ENCODE results near the gene FCRL2. TPM values are rescaled to one million over a fixed set of nuclear protein-coding genes. Genes with fewer than 3 reads are reported as not detected.

Gene FCRL2
- polyA plus RNA-seq, 3 donors = 0.65 TPM; not detected in 2

GRCh38 chr1:157771661-157772425, 5.1 kb downstream of the FCRL2 start:
- Histone ChIP-seq H3K27me3 (ENCODE audit: control insufficient read depth in 2 of 2, insufficient read depth in 2 of 2, low read length in 2 of 2) (peaks cover 4 to 9% of the 10 kb centered on the region in 2 donors), H3K9me3 (replicated peaks in 1 of 2; ENCODE audit: control insufficient read depth in 1 of 2, insufficient read depth in 1 of 2, low read length in 2 of 2) (no peaks in the 10 kb centered on the region), H3K79me2 (ENCODE audit: insufficient read depth, low read length) (no peaks in the 10 kb centered on the region), H3K9ac (ENCODE audit: insufficient read depth, low read length, poor library complexity, severe bottlenecking) (no peak overlapping the region), H3K4me1 (ENCODE audit: control insufficient read depth in 1 of 2, insufficient read depth in 2 of 2, low read length in 2 of 2) (peaks cover 6 to 23% of the 10 kb centered on the region in 2 donors), H3K4me2 (replicated peaks; ENCODE audit: extremely low read depth, low read length, poor library complexity, severe bottlenecking) (no peak overlapping the region), H2AFZ (ENCODE audit: insufficient read depth, low read depth, low read length, poor library complexity, severe bottlenecking) (no peak overlapping the region), H3K4me3 (replicated peaks in 1 of 3; ENCODE audit: low read depth in 2 of 3, low read length in 3 of 3) (no peak overlapping the region), H3K27ac (ENCODE audit: low read depth in 1 of 2, low read length in 2 of 2) (no peak overlapping the region), H4K20me1 (ENCODE audit: insufficient read depth, low read length) (no peaks in the 10 kb centered on the region), H3K36me3 (replicated peaks in 1 of 2; ENCODE audit: control insufficient read depth in 1 of 2, insufficient read depth in 2 of 2, low read length in 2 of 2) (no peaks in the 10 kb centered on the region)
- peaks cover 6 to 31% (median 14%) of the 10 kb centered on the region in 3 donors for H3K27me3 Mint-ChIP-seq (ENCODE audit: low read depth in 3 of 3)
- no CpG with 5 or more reads among the region's 8 CpGs for WGBS (ENCODE audit: insufficient coverage)
- H3K4me1 Mint-ChIP-seq = peaks cover 23% of the 10 kb centered on the region
- no peak for TF ChIP-seq CTCF (IDR thresholded peaks at IDR 0.05)
- peaks cover 0 to 2% of the 10 kb centered on the region in 2 donors for H3K36me3 Mint-ChIP-seq
- peaks cover 0 to 2% (median 0%) of the 10 kb centered on the region in 7 donors for H3K9me3 Mint-ChIP-seq
- peak in 2 of 3 donors; percentile 16 to 26 for DNase-seq
- peak overlapping the region in 1 of 2 donors; percentile 36 for H3K4me3 Mint-ChIP-seq
- intact Hi-C loops (cut with micrococcal nuclease) = loop anchor here in 1 of 2 donors (2.0 kb wide), 1 partner anchor 19 kb away; no protein-coding TSS in a partner anchor
- peak overlapping the region in 2 of 7 donors; percentile 14 to 81 for H3K27ac Mint-ChIP-seq

- no peak overlapping the region for H2AFZ ChIP-seq (ENCODE audit: insufficient read depth, low read depth, low read length, poor library complexity, severe bottlenecking)
- H3K27me3 ChIP-seq (ENCODE audit: control insufficient read depth in 2 of 2, insufficient read depth in 2 of 2, low read length in 2 of 2) = peaks cover 4 to 9% of the 10 kb centered on the region in 2 donors
- no peak overlapping the region for H3K4me2 ChIP-seq (replicated peaks; ENCODE audit: extremely low read depth, low read length, poor library complexity, severe bottlenecking)
- intact Hi-C loops (cut with micrococcal nuclease) = loop anchor here in 1 of 2 donors (2.0 kb wide), 1 partner anchor 18 kb away; no protein-coding TSS in a partner anchor
- H3K4me3 ChIP-seq (replicated peaks in 1 of 3; ENCODE audit: low read depth in 2 of 3, low read length in 3 of 3) = no peak overlapping the region
- Mint-ChIP-seq H3K9me3 (peaks cover 0 to 2% (median 0%) of the 10 kb centered on the region in 7 donors), H3K27ac (no peak overlapping the region), H3K4me1 (peaks cover 20% of the 10 kb centered on the region), H3K27me3 (ENCODE audit: low read depth in 3 of 3) (peaks cover 6 to 25% (median 14%) of the 10 kb centered on the region in 3 donors), H3K4me3 (no peak overlapping the region), H3K36me3 (peaks cover 0 to 2% of the 10 kb centered on the region in 2 donors)
- no peak overlapping the region for H3K9ac ChIP-seq (ENCODE audit: insufficient read depth, low read length, poor library complexity, severe bottlenecking)
- H4K20me1 ChIP-seq (ENCODE audit: insufficient read depth, low read length) = no peaks in the 10 kb centered on the region
- no peaks in the 10 kb centered on the region for H3K9me3 ChIP-seq (replicated peaks in 1 of 2; ENCODE audit: control insufficient read depth in 1 of 2, insufficient read depth in 1 of 2, low read length in 2 of 2)
- DNase-seq = no peak
- H3K79me2 ChIP-seq (ENCODE audit: insufficient read depth, low read length) = no peaks in the 10 kb centered on the region
- peak; percentile 50 for TF ChIP-seq CTCF (IDR thresholded peaks at IDR 0.05)
- WGBS (ENCODE audit: insufficient coverage) = 97% methylated on average over 6 of the region's 9 CpGs
- H3K36me3 ChIP-seq (replicated peaks in 1 of 2; ENCODE audit: control insufficient read depth in 1 of 2, insufficient read depth in 2 of 2, low read length in 2 of 2) = no peaks in the 10 kb centered on the region
- no peak overlapping the region for H3K27ac ChIP-seq (ENCODE audit: low read depth in 1 of 2, low read length in 2 of 2)
- H3K4me1 ChIP-seq (ENCODE audit: control insufficient read depth in 1 of 2, insufficient read depth in 2 of 2, low read length in 2 of 2) = peaks cover 6 to 23% of the 10 kb centered on the region in 2 donors
Measured at GRCh38 chr1:157770442-157771043, 6.4 kb downstream of the FCRL2 start.
